NOMO-1 treated with dmso at 0.1 percent for 144 hours (cell line): Measurements from ENCODE around the gene RNF14.

ENCODE experiments used
- DNase-seq: peaks from one replicate; lab custom pipeline; 2025; ENCODE audit not compliant: unreplicated experiment; lab: John Stamatoyannopoulos, UW

Gene RNF14

DNA sequence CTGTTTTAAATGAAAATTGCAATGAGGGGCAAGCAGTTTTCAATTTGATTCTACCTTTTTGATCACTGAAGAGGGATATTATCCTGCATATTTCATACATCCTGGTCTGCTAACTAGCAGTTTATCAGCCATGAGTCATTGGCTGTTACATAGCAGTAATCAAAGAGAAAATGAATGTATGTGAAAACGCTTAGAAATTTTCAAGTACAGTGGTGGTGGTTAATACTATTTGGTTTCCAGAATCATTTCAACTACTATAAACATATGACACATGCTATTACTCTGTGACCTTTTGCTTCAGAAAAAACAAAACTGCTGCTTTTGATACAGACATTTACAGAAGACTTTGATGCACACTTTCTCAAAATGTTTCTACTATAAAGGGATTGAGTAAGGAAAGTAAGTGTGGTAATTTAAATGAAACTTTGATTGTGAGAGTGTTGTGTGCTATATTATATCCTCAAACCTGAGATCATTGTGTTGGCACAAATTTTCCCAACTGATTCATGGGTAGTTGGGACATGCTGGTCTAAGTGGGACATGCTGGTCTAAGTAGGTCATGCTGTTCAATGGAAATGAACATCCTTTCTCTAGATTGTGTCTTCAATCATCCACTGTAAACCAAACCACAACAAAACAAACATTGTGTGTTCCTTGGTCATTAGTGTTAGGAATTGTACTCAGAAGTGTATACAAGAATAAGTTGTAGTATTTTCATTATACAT is 5.1 kb downstream of the RNF14 start:
- no peak for DNase-seq

DNA sequence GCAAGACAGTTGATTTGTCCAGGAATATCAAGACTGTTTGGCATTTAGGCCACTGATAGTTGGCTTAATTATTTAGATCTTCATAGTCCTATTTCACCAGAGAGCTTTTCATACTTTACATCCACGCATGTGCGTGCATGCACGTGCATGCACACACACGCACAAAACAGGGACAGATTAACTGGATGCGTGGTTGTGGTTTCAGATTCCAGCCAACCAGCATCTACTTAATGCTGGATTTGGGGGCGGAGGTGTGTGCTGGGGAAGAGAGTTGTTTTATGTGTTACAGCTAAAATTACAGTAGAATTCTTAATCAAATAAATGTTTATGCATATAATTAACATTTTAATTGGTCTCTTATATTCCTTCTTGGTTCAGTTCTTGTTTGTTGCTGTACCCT is 7.3 kb downstream of the RNF14 start:
- DNase-seq: no peak

DNA sequence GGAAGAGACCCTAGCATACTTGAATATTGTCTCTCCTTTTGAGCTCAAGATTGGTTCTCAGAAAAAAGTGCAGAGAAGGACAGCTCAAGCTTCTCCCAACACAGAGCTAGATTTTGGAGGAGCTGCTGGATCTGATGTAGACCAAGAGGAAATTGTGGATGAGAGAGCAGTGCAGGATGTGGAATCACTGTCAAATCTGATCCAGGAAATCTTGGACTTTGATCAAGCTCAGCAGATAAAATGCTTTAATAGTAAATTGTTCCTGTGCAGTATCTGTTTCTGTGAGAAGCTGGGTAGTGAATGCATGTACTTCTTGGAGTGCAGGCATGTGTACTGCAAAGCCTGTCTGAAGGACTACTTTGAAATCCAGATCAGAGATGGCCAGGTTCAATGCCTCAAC is 9.5 kb downstream of the RNF14 start:
- no peak for DNase-seq

DNA sequence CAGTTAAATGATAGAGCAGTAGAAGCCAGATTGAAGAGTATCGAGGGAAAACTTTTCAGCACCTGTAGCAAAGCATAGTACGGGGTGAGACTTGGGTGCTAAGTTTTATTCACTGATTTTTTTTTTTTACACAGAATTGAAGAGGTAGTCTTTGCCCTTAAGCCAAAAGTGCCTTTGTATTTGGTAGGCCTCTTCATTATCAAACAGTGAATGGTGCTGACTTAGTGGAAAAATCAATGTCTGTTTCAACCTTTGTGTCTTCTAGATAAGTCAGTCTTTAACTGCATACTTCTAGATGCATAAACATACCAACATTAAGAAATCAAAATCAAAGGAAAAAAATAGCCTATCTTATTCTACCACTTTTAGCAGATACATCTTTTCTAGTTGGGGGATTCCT is 13.7 kb downstream of the RNF14 start:
- no peak for DNase-seq

DNA sequence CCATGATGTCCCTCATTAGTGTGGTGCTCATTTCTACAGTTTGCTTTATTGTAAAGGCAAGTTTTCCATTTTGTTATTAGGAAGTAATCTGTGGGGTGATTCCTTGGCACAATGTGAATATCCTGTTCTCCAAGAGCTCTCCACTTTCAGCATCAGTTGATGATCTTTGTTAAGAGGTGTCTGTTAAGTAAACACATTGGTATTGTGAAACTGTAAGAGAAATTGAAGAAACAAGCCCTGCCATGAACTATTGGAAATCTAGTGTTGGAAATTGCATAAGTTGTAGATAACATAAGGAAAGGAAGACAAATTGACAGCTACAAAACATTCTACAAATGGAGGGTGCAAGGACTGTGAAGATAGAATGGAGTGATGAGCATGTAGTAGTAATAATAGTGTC is 17.2 kb downstream of the RNF14 start:
- DNase-seq: no peak

DNA sequence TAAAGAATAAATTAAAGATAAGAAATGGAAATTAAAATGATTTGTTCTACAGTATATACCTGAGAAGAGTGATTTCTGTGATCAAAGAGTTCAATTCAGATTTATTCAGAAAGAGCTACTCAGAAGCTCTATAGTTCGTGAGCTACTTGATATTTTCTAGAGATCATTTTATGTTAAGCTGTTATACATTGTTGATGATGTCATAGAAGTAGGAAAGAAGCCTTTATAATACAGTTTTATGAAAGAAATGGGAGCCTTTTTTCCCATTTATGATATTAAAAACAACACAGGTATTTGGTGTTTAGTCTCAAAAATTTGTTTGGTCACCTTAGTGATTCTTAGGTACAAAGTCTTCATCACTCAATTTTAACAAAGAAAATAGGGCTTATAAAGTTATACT is 20.8 kb downstream of the RNF14 start:
- DNase-seq: no peak

DNA sequence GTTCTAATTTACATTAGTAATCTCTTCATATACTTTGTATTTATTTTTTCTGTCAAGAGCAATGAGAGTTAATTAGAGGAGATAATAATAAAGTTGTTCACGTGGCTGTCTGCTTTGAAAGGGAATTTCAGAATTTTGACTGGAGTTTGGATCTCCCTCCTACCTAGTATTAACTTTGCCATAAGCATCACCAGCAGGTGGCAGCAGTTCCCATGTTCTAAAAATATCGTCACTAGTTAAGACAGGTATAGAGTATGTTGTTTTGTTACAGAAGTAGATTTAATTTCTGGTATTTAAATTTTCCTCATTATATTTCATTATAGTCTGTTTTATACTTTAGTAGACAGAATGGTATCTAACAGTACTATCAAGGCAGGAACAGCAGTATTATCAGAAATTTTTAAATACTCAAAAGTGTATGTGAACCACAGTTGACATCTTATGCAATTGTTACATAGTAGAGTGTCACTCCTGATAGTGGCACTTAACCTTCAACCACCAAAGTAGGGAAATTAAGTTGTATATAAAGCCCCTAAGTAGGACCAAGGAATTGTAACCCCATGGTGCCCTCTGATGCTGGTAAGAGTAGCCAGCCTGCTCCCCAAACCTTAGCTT is 23.6 kb downstream of the RNF14 start:
- DNase-seq: no peak

DNA sequence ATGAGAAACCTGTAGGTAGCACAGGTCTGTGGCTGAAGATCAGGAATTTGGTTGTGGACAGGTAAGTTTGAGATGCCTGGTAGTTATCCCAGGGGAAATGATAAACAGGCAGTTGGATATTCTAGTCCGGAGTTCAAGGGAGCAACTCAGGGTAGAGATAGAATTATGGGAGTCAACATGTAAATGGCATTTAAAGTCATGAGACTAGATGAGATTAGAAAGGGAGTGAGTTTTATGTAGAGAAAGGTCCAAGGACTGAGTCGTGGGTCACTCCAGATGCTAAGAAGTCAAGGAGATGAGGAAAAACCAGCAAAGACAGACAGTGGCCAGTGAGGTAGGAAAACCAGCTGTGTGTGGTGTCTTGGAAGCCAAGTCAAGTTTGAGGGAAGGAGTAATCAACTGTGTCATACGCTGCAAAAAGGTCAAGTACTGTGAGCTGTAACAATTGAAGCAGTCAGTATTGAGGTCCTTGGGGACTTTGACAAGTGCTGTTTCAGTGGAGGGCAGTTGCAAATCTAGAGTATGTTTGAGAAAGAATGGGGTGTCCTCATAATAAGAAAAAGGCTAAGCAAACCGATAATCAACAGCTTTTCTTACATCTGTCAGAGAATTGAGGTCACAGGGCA is 25.7 kb downstream of the RNF14 start:
- no peak for DNase-seq

DNA sequence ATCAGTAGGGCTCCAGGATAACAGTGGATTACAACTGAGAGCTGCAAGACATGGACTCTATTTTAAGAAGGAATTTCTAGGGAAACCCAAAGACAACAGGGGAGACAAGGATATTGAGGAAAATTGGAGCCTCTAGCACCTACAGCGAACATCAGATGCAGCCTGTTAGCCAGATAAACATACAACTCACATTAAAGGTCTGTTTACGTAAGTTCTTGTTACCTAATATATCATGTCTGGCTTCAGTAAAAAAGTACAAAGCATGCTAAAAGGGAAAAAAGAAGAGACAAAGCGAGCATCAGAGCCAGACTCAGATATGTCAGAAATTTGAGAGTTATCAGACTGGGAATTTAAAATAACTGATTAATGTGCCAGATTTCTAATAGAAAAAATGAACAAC is 26.8 kb downstream of the RNF14 start:
- DNase-seq: no peak

DNA sequence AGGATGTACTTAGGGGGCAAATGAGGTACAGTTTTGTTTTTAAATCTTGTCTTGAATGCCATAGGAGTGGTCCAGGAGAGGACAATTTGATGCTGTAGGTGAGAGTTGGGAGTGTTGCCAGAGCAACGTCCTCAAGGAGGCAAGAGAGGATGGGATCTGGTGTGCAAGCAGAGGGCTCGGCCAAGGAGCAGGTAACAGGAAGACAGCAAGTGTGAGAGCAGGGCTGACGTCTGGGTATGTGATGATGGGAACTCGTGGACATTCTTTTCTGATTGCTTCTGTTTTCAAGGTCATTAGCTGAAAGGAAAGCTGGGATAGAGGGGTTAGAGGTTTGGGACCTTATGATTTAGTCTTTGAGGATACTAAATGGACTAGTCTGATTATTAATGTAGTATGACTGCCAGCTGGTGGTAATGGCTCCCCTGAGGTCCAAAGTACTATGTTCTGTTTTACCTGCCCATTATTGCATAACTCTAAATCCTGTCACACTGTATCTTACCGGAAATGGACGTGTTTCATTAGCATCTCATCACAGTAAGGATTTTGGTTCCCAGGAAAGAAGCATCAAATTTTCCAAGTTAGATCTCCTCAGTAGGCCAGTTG is 28.6 kb downstream of the RNF14 start:
- DNase-seq: no peak

DNA sequence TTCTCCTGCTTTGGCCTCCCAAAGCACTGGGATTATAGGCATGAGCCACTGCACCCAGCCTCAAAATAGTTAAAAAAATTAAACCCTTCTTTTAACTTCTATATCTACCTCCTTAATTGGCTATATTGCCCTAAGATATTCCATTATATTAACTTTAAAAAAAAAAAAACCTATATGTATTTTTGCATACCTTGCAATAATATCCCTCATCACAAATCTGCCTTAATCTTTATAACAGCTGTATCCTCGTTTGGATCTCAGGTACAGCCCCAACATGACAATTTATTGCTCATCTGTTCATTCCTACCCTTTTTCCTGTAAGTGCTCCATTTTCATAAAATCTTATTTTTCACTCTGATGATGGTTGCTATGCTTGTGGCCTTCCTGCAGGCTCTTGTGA is 31.3 kb downstream of the RNF14 start:
- no peak for DNase-seq

DNA sequence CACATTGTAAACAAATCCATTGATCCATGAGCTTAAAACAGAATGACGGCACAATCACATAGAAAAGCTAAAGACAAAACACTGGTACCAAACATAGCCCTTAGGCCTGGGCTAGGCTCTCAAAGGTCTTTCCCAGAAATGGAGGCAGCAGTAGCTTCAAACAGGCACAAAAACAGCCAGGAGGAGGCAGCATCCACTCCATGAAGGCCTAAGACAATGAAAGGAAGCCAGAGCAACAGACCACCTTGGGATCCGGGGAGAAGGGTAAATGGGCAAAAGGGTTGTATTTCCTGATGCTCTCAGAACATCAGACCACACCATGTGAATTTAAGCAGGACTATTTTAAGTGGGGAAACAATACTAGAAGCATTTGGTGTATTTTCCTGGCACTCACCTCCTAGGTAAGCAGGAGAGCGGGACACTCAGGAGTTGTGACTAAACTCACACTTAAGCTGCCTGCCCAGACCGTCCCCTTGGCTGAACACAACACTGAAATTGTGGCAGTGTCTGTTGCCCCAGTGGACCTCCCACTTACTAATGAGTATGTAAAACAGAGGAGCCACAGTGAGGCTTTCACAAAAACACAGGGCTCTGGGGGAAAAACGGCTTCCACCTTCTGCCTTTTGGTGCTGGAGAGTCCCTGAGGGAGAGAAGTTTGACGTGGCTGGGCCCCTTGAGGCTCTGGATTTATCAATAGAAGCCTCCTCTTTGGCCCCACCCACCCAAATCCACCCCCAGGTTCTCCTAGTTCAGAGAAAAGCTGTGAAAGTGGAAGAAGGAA is 32.0 kb downstream of the RNF14 start:
- no peak for DNase-seq

DNA sequence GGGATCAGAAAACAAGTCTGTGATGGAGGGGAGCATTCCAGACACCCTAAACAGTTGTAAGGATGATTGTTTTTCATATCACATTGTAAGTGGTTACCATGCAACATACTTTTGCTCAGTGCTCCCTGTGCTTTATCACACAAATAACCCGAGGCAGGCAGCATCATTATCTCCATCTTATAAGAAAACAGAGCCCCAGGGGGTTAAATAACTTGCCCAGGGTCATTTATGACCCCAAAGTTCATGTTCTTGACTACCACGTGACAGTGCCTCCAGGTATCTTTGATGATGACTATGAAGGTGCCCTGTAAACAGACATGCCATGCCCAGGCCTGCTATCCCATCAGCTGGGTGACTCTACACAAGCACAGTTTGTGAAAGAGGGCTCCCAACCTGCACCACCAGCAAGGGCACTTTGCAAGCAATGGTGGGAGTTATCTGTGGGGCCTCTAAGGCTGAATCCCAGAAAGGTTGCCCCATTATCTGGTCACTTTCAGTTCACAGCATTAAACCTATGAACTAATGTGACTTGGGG is 34.4 kb downstream of the RNF14 start:
- DNase-seq: no peak

DNA sequence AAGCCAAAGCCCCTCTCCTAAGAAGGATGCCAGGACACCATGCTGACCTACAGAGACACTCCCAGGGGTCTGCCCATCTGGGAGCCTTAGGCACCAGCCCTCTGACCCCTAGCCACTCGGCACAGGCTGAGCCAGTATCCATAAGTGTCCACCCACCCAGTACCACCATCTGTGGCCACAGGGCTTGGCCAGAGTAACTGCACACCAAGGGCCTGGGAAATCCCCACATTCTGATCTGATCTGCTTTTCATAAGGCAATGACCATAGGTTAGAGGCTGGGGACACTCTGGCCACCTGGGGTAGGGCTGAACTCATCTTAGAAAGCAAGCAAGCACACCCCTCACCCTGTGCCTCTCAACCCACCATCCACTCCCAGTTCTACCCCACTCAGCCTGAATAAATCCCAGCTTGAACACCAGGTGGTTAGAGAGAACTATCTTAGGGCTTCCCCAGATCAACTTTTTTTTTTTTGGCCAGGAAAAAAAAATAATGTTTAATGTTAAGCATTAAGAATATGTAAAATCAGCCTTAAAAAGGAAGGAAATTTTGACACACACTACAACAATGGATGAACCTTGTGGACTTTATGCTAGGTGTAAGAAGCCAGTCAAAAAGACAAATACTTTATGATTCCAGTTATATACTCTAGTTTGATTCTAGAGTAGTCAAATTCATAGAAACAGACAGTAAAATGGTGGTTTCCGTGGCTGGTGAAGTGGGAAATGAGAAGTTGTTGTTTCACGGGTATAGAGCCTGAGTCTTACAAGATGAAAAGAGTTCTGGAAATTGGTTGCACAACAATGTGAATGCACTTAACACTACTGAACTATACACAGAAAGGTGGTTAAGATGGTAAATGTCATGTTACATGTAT is 37.7 kb downstream of the RNF14 start:
- DNase-seq: no peak

DNA sequence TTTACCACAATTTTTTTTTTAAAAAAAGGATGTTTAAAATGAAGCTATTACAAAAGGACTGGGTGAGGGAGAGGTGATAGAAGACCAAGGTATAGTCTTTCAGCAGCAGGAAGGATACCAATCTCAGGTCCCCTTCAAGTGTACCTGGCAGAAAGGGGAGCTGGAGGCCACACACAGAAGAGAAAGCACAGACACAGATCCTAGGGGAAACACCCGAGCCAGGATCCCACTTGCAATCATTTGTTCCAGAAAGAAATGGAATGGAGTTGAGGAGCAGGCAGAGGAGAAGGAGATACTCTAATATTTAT is 38.3 kb downstream of the RNF14 start:
- DNase-seq: no peak

DNA sequence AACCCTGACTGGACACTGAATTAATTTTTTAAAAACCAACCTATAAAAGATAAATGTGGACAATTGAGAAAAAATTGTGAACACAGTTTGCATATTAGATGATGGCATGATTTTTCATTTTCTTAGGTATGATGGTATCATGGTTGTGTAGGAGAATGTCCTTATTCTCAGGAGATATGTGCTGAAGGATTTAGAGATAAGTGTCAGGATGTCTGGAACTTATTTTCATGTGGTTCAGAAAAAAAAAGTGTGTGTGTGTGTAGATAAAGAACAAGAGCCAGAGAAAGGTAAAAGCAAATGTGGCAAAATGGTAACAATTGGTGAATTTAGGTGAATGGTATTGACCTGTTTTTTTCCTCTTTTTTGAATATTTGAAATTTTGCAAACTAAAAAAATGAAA is 39.9 kb downstream of the RNF14 start:
- no peak for DNase-seq

DNA sequence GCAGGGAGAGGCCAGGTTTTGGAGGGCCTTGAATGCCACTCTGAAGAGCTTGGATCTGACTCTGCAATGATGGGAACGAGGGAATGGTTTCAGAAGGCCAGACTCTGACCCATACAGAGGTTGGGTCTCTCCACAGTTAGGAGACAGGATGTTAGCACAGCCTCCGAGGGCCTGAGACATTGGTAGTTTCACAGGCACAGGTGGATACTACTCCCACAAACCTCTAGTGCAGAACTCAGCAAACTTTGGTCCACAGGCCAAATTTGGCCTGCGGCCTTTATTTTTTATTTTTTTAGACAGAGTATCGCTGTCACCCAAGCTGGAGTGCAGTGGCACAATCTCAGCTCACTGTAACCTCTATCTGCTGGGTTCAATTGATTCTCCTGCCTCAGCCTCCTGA is 41.0 kb downstream of the RNF14 start:
- no peak for DNase-seq

DNA sequence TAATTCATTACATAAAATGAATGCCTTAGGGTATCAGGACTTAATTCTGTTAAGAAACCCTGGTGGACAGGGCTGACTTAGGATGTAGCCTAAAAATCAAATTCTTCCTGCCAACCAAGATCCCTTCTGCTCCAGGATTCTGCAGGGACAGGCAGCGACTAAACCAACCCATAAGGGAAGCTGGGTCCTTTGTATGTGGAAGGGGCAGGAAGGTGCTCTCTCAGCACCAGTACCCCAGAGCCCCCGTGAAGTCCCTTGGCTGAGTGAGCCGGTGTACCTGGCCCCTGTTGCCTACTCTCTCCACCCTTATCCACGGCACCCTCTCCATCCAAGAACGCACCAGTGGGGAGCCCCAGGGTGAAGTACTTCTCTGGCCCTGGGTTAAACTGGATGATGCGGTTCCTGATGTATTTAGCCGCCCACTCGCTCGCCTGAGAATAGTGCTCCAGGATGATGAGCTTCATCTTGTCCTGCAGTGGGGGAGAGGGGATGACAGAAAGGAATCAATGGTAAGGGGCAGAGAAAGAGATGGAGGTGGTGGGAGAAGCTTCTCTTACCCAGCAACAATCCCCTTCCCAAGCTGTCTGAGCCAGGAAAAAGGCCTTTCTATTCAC is 42.8 kb downstream of the RNF14 start:
- DNase-seq: no peak

DNA sequence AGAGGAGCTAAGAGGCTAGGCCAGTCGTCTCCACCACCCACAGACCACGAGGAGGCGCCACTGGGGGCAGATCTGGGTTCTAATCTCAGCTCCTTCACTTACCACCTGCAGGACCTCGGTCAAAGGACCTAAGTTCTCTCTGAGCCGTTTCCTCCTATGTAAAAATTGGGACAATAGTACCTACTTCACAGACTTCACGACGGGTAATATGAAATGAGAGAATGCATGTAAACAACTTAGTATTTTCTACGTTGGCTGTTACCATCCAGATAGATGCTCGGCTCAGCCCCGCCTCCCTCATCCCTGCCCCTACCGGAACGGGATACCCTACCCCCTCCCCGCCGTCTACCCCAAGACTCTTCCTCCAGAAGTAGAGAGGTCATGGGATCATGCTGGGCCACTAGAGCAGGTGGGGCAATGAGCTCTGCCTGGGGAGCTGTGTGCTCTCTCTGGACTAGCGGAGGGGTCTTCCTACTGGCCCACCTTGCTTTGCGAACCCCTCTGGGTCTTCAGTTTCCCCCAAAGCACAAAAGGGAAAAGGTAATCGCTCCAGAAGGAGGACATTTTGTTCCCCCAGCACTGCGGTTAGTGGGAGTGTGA is 43.4 kb downstream of the RNF14 start:
- no peak for DNase-seq
